ENCODE results near the gene RASSF7.

RASSF7 gene

GRCh38 chr11:533586-534395 is 27.0 kb upstream of the RASSF7 start:
- no peak for DNase-seq

DNA sequence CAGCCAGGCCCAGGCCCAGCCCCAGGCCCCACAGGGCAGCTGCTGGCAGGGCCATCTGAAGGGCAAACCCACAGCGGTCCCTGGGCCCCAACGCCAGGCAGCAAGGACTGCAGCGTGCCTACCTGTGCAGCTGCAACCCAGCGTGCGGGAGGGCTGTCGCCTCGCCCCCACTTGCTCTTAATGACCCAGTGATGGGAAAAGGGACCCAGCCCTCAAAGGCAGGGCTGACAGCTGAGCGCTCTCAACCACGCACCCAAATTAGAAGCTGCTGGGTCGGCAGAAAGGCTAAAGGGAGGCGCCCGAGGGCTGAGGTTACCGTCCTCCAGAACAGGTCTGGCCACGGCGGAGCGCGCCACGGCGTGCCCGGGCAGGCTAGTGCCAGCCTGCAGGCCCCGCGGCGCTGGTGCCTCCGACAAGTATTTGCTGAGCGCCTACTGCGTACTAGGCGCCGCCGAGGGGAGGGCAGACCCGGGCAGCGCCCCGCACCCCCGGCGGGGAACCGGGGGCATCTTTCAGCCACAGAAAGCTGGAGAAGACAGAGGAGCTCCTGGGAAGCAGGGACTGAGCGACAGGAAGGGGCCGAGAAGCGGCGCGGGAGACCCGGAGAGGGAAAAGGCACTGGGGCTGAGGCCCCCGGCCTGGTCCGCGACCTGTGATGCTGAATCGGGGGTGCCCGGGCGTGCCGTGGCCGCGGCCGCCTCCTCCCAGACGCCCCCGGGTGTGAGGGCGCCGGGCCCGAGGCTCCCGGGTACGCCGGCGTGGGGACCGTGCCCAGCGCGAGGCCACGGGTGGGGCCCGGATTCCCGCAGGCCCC is 26.2 kb upstream of the RASSF7 start:
- DNase-seq = no peak

DNA sequence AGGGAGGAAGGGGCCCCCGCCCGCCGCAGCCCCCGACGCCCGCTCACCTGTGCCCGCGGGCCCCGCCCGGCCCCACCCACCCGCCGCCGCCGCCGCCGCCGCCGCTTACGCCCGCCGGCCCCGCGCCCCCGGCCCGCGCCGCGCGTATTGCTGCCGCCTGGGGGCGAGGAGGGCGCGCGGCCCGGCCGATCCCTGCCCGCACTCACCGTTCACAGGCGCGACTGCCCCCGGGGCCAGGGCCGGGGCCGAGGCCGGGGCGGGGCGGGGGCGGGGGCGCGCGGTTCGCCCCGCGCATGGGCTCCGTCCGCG is 25.6 kb upstream of the RASSF7 start:
- no peak for DNase-seq

GRCh38 chr11:535519-536454 is 25.0 kb upstream of the RASSF7 start, which contains the start of gene HRAS:
TSS of gene HRAS (minus strand) at chr11:535576.
- peak; percentile 87 for DNase-seq

GRCh38 chr11:536841-537621 is 23.7 kb upstream of the RASSF7 start, which contains the start of gene LRRC56:
TSS of gene LRRC56 (plus strand) at chr11:537527. CDS start at chr11:540685, 3,158 bp downstream.
- DNase-seq = peak; percentile 17

DNA sequence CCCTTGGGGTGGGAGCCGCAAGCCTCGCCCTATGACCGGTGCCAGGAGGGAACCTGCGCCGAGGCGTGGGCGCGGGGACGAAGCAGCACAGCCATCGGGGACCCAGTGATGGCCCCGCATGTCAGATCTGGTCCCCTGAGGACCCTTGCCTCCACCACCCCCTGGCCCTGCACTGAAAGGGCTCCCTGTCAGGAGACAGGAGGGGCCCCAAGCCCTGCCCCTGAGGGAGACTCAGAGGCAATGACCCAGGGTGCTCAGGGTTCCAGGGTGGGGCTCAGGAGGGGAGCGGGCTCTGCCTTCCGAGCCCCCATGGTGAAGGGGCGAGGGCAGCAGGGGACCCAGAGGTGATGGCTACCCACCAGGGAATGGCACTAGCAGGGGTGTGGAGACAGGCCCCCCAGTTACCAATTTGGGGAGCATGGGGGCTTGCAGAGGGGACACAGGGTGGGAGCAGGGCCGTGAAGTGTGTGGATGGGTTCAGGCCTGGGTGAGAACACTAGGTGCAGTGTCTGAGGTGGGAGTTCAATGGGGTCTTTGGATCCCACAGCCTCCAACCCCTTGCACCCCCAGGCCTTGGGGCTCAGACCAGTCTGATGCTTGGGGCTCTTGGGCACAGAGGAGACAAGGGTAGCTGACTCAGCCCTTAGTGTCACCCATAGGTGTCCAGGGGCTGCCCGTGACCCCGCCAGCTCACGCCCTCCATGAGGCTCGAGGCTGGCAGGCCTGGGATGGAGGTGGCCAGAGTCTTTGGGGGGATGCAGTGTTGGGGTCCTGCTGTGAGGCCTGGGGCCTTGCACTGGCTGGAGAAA is 22.9 kb upstream of the RASSF7 start:
- DNase-seq = no peak

GRCh38 chr11:538431-539051 is 22.2 kb upstream of the RASSF7 start:
- no peak for DNase-seq

- no peak for DNase-seq
These were observed 20.7 kb upstream of the RASSF7 start for GRCh38 chr11:539971-540481.

DNA sequence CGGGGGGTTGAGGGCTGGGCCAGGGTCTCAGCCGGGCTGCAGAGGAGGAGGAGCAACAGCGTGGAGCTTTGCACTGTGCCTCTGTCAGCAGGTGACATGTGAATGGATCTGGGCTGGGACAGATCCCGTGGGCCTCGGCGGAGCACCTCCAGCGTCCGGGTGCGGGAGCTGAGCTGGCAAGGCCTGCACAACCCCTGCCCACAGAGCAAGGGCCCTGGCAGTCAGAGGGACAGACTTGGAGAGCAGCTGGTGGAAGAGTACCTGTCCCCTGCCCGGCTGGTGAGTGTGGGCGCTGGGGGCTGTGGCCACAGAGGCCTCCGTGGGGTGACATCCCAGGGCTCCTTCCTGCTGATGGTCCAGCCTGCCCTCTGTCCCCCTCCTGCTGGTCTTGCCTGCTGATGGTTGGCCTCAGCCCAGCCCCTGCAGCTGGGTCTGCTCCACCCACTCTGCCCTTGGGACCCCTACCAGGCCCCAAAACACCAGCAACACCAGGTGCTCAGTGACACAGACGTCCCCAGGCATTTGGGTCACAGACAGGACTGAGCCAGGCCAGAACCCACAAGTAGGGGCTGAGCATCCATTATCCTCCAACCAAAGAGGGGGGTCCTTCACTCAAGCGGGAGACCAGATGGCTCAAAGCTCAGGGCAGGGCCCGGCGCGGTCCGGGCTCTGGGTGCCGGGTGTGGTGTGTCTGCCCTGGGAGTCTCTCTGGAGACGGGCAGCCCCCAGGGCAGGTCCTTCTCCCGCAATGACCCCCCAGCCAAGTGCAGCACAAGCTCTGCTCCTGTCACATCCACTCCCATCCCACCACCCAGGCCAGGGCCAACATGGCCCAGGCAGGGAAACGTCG is 20.0 kb upstream of the RASSF7 start:
- no peak for DNase-seq

- DNase-seq = no peak
These were observed 19.3 kb upstream of the RASSF7 start for GRCh38 chr11:541433-541885.

GRCh38 chr11:544817-545166 is 16.0 kb upstream of the RASSF7 start:
- no peak for DNase-seq

DNA sequence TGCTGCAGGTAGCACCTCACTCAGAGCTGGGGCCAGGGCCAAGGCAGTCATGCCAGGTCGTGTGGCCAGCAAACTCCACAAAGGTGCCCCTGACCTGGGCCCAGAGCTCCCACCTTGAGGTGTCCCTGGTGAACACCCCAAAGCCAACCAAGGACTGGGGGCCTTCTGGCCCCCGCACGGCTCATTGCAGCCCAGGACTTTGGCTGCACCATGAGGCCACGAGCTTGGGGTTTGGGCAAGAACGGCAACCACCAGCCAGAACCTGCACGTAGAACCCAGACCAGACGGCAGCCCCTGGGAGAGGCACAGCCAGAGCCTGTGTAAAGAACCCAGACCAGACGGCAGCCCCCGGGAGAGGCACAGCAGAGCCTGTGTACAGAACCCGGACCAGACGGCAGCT is 15.6 kb upstream of the RASSF7 start:
- no peak for DNase-seq

GRCh38 chr11:548700-549603 is 11.8 kb upstream of the RASSF7 start:
- no peak for DNase-seq

DNA sequence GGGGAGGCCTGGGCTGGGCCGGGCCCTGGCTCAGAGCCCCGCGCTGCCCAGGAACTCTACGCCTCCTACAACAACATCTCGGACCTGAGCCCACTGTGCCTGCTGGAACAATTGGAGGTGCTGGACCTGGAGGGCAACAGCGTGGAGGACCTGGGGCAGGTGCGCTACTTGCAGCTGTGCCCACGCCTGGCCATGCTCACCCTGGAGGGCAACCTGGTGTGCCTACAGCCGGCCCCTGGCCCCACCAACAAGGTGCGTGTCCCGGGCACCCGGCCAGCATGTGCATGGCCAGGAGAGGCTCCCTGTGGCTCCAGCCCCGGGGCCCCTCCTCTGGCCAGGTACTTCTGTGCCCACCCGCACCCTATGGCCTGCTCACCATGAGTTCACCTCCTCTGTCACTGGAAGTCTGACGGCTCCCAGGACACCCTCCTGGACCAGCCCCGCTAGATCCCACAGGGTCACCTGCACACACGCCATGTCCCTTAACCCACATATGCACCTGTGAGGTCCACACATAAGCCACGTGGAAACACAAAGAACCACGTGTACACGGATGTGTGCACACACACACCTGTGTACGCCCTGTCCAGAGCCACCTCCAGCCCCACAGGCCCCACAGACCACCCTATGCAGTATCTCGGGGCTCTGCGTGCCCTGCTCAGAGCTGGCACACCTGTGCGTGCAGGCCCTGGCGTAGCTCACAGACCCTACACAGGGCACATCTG is 10.6 kb upstream of the RASSF7 start:
- no peak for DNase-seq

DNA sequence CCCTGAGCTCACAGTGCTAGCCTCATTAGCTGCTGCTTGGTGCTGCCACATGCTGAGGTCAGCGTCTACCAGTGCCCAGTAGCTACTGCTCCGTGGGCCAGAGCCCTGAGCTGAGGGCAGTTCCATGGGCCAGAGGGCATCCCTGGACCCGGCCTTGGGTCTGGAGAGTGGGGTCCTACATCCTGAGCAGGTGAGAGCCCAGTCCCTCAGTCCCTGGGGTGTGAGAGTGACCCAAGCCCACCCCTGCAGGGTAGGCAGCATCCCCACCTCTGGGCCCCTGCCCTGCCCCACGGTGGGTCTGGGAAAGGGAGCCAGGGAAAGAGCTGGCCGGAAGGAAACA is 10.1 kb upstream of the RASSF7 start:
- DNase-seq = no peak

DNA sequence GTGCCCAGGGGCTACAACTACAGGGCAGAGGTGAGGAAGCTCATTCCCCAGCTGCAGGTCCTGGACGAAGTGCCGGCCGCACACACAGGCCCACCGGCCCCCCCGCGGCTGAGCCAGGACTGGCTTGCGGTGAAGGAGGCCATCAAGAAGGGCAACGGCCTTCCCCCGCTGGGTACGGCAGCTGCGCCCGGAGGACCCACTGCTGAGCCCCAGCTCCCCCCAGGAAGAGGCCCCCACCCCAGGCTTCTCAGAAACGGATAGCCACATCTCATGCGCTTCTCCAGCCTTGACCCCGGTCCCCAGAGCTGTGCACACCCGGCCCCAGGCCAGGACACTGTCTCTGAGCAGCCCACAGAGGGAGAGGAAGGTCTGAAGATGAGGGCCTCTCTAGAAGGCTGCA is 9.6 kb upstream of the RASSF7 start:
- no peak for DNase-seq

- no peak for DNase-seq
These were observed 9.2 kb upstream of the RASSF7 start for GRCh38 chr11:551596-551995.
